ENCODE data around the gene EFNA2. TPM values are rescaled to one million over a fixed set of nuclear protein-coding genes. Genes with fewer than 3 reads are reported as not detected.
A peak's percentile ranks its signal among the peaks of the same experiment; 100 is the strongest.

EFNA2 gene
- polyA plus RNA-seq, 3 donors: not detected

DNA sequence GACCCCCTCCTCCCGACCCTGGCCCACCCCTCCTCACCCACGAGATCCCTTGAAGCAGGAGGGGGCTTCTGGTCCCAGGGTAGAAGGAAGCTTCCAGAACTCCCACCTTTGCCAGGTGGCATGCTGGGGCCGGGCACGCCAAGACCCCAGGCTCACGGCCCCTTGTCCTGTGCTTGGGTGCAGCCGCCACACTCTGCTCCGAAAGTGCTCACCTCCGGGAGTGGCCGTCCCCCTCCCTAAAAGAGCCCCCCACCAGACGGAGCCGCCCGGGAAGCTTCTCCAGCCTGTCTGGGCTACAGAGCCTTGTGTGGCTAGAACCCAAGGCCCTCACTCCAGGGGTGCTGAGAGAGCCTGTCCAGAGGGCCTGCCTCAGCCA lies 1.8 kb upstream of the EFNA2 start:
- peaks cover 36 to 57% (median 40%) of the 10 kb centered on the region in 3 donors for H3K27me3 Mint-ChIP-seq (ENCODE audit: low read depth in 3 of 3)
- H3K4me1 ChIP-seq (ENCODE audit: control insufficient read depth in 1 of 2, insufficient read depth in 2 of 2, low read length in 2 of 2): no peaks in the 10 kb centered on the region
- H3K4me3 Mint-ChIP-seq: peak overlapping the region in 1 of 2 donors; percentile 83
- no peaks in the 10 kb centered on the region for H3K79me2 ChIP-seq (ENCODE audit: insufficient read depth, low read length)
- no peak overlapping the region for H3K27ac ChIP-seq (ENCODE audit: low read depth in 1 of 2, low read length in 2 of 2)
- H3K9me3 Mint-ChIP-seq: peaks cover 0 to 15% (median 5%) of the 10 kb centered on the region in 7 donors
- DNase-seq: no peak
- peaks cover 6 to 9% of the 10 kb centered on the region in 2 donors for H3K36me3 ChIP-seq (replicated peaks in 1 of 2; ENCODE audit: control insufficient read depth in 1 of 2, insufficient read depth in 2 of 2, low read length in 2 of 2)
- peaks cover 0 to 10% of the 10 kb centered on the region in 2 donors for H3K9me3 ChIP-seq (replicated peaks in 1 of 2; ENCODE audit: control insufficient read depth in 1 of 2, insufficient read depth in 1 of 2, low read length in 2 of 2)
- no peak overlapping the region for H3K9ac ChIP-seq (ENCODE audit: insufficient read depth, low read length, poor library complexity, severe bottlenecking)
- no peak overlapping the region for H3K4me2 ChIP-seq (replicated peaks; ENCODE audit: extremely low read depth, low read length, poor library complexity, severe bottlenecking)
- TF ChIP-seq, protein P1, sequence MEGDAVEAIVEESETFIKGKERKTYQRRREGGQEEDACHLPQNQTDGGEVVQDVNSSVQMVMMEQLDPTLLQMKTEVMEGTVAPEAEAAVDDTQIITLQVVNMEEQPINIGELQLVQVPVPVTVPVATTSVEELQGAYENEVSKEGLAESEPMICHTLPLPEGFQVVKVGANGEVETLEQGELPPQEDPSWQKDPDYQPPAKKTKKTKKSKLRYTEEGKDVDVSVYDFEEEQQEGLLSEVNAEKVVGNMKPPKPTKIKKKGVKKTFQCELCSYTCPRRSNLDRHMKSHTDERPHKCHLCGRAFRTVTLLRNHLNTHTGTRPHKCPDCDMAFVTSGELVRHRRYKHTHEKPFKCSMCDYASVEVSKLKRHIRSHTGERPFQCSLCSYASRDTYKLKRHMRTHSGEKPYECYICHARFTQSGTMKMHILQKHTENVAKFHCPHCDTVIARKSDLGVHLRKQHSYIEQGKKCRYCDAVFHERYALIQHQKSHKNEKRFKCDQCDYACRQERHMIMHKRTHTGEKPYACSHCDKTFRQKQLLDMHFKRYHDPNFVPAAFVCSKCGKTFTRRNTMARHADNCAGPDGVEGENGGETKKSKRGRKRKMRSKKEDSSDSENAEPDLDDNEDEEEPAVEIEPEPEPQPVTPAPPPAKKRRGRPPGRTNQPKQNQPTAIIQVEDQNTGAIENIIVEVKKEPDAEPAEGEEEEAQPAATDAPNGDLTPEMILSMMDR (IDR thresholded peaks at IDR 0.05): no peak
- H4K20me1 ChIP-seq (ENCODE audit: insufficient read depth, low read length): peaks cover 14% of the 10 kb centered on the region
- 97% methylated on average over 6 of the region's 12 CpGs for WGBS (ENCODE audit: insufficient coverage)
- intact Hi-C loops (cut with micrococcal nuclease): no loop called here
- H3K36me3 Mint-ChIP-seq: peaks cover 16 to 18% of the 10 kb centered on the region in 2 donors
- peaks cover 9% of the 10 kb centered on the region for H3K4me1 Mint-ChIP-seq
- H3K27ac Mint-ChIP-seq: no peak overlapping the region
- no peak overlapping the region for H2AFZ ChIP-seq (ENCODE audit: insufficient read depth, low read depth, low read length, poor library complexity, severe bottlenecking)
- no peak overlapping the region for H3K4me3 ChIP-seq (replicated peaks in 1 of 3; ENCODE audit: low read depth in 2 of 3, low read length in 3 of 3)
- H3K27me3 ChIP-seq (ENCODE audit: control insufficient read depth in 2 of 2, insufficient read depth in 2 of 2, low read length in 2 of 2): peaks cover 14 to 50% of the 10 kb centered on the region in 2 donors

DNA sequence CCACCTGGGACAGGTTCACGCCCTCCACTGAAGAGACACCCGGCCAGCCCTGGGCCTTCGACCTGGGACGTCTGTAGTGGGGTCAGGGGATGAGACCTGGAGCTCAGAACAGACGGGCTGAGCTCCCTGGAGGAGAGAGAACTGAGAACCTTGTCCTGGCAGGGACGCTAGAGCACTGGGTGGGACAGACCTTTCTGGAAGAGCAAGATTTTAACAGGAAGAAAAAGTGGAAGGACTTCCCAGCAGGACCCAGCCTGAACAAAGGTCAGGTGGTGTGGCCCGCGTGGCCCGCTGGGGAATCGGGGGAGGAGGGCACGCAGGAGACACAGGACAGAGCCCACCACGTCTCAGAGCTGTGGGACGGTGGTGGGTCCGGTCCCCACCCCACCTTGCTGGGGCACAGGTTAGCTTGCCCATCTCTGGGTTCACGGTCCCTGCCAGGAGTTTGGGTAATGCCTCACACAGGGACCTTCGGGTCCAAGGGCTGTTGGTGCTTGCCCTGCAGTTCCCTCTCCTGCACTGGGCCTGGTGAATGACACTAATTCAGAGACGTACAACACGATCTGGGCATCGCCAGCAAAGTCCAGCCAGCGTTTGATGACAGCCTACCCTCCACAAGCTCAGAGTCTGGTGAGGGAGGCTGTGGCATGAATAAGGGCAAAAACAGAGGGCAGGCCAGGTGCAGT lies 1.2 kb upstream of the EFNA2 start:
- H3K9me3 Mint-ChIP-seq: peaks cover 0 to 15% (median 5%) of the 10 kb centered on the region in 7 donors
- H3K36me3 ChIP-seq (replicated peaks in 1 of 2; ENCODE audit: control insufficient read depth in 1 of 2, insufficient read depth in 2 of 2, low read length in 2 of 2): peaks cover under 1 to 4% of the 10 kb centered on the region in 2 donors
- no peak overlapping the region for H3K4me2 ChIP-seq (replicated peaks; ENCODE audit: extremely low read depth, low read length, poor library complexity, severe bottlenecking)
- H3K4me1 ChIP-seq (ENCODE audit: control insufficient read depth in 1 of 2, insufficient read depth in 2 of 2, low read length in 2 of 2): no peaks in the 10 kb centered on the region
- TF ChIP-seq, protein P1 (IDR thresholded peaks at IDR 0.05): no peak
- H3K4me3 Mint-ChIP-seq: peak overlapping the region in 1 of 2 donors; percentile 83
- intact Hi-C loops (cut with micrococcal nuclease): no loop called here
- no peak overlapping the region for H3K4me3 ChIP-seq (replicated peaks in 1 of 3; ENCODE audit: low read depth in 2 of 3, low read length in 3 of 3)
- H3K79me2 ChIP-seq (ENCODE audit: insufficient read depth, low read length): no peaks in the 10 kb centered on the region
- peaks cover 14 to 54% of the 10 kb centered on the region in 2 donors for H3K27me3 ChIP-seq (ENCODE audit: control insufficient read depth in 2 of 2, insufficient read depth in 2 of 2, low read length in 2 of 2)
- no peak overlapping the region for H3K27ac ChIP-seq (ENCODE audit: low read depth in 1 of 2, low read length in 2 of 2)
- 80% methylated on average over 16 of the region's 20 CpGs for WGBS (ENCODE audit: insufficient coverage)
- peaks cover 9% of the 10 kb centered on the region for H3K4me1 Mint-ChIP-seq
- peaks cover 37 to 61% (median 43%) of the 10 kb centered on the region in 3 donors for H3K27me3 Mint-ChIP-seq (ENCODE audit: low read depth in 3 of 3)
- no peak overlapping the region for H2AFZ ChIP-seq (ENCODE audit: insufficient read depth, low read depth, low read length, poor library complexity, severe bottlenecking)
- no peak overlapping the region for H3K27ac Mint-ChIP-seq
- peaks cover 10% of the 10 kb centered on the region for H4K20me1 ChIP-seq (ENCODE audit: insufficient read depth, low read length)
- H3K9ac ChIP-seq (ENCODE audit: insufficient read depth, low read length, poor library complexity, severe bottlenecking): no peak overlapping the region
- H3K9me3 ChIP-seq (replicated peaks in 1 of 2; ENCODE audit: control insufficient read depth in 1 of 2, insufficient read depth in 1 of 2, low read length in 2 of 2): peaks cover 0 to 10% of the 10 kb centered on the region in 2 donors
- H3K36me3 Mint-ChIP-seq: peaks cover 11 to 16% of the 10 kb centered on the region in 2 donors
- DNase-seq: no peak

All from CD14-positive monocyte (primary cell).